Activated CD4-positive, CD25-positive, alpha-beta regulatory T cell treated with anti-CD3 and anti-CD28 coated beads, Interleukin-2, amount 50 U/mL, for 24 hours (primary cell): ENCODE data around the gene AUTS2.

Source experiments
- ATAC-seq, 2 donors: fragments of 150-1000 bp; cut with Tn5 transposase; one replicate each; pipeline ENCODE4 v1.10.0; 2021; ENCODE audit warnings: mild to moderate bottlenecking in 1 of 2, moderate library complexity in 1 of 2

The AUTS2 gene

GRCh38 chr7:70285854-70286253, 687.6 kb downstream of the AUTS2 start:
- ATAC-seq: no peak

GRCh38 chr7:70288781-70289456, 690.6 kb downstream of the AUTS2 start:
- ATAC-seq: no peak

- no peak for ATAC-seq
Observed at GRCh38 chr7:70292716-70293115, 694.4 kb downstream of the AUTS2 start.

DNA sequence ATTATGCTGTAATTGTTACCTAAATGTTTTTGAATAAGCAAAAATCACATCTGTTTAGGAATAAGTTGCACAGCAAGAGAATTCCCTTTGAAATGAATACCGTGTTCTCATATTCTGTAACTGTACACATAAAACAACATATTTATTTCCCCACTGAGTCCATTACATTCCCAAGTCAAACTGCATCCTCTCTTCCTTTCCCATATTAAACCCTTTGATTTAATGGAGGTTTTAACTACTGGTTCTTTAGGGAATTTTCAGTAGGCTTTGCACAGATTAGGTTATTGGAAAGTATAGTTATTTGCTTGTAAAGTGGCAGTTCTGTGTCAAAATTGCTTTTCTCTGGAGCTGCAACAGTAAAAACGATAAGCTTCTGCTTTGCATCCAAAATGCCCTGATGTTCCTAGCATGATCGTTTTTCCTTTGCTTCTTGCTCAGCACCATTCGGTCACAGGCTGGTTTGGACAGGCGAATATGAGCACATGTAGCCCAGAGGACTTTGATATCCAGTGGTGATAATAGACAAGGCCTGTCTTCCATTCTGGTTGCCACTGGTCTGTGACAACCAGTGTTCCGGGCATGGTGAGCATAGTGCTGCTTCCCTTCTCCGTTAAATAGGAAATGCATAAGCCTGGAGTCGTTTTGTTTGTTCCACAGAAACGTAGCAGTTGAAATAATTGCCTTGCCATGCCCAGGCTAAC, 696.1 kb downstream of the AUTS2 start:
- ATAC-seq: no peak

GRCh38 chr7:70298780-70299471, 700.7 kb downstream of the AUTS2 start:
- no peak for ATAC-seq

DNA sequence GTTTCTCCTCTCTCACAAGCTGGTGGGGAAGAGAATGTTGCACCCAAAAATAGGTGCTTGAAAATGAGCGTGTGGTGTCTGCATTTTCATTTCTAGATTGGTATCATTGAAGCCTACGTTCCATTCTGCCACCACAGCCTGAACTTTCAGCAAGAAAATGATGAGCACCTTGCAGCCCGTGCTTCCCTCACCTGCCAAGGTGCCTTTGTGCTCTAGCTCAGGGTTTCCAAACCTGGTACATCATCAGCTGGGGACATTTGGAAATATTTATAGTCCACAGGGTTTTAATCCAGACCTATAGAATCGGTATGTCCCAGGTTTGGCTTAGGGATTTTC, 701.2 kb downstream of the AUTS2 start:
- ATAC-seq: no peak

GRCh38 chr7:70301673-70302185, 703.5 kb downstream of the AUTS2 start:
- no peak for ATAC-seq

GRCh38 chr7:70303309-70303708, 705.0 kb downstream of the AUTS2 start:
- no peak for ATAC-seq

- no peak for ATAC-seq
Observed at GRCh38 chr7:70303780-70304179, 705.5 kb downstream of the AUTS2 start.

DNA sequence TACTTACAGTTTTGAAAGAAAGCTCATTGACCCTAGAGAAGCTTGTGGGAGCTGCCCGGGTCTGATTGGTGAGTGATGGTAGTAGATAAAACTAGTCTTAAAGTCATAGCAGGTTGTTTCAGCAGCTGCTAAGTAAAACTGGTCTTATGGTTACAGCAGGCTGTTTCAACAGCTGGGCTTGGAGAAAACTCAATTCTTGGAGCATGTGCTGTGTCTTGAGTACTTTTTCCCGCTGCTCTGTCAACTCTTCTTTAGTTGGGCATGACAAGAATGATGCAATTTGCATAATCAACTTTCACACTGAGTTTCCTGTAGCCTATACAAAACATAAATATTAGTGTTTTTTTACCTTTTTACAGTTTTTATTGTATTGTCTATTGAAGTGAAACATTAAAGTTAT, 707.9 kb downstream of the AUTS2 start:
- ATAC-seq: no peak

GRCh38 chr7:70307544-70308106, 709.4 kb downstream of the AUTS2 start:
- no peak for ATAC-seq

- ATAC-seq: no peak
Observed at GRCh38 chr7:70312336-70312735, 714.1 kb downstream of the AUTS2 start.

DNA sequence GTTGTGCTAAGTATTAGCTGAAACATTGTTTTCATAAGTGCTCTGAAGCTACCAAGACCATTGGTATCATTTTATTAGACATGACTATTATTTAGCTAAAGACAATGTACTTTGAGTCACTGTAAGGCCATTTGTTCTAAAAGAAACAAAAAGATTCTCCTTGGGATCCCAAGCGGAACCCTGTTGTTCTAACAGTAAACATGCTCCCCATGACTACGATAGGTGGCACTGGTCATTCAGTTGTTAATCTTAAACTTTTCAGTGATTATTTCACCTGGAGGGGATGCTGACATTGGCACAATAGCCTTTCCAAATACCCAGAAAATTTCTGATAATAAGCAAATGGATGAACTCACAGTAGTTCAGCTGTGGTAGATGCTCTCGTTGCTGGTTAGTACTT, 715.0 kb downstream of the AUTS2 start:
- ATAC-seq: no peak

- no peak for ATAC-seq
Observed at GRCh38 chr7:70313687-70314086, 715.4 kb downstream of the AUTS2 start.

- no peak for ATAC-seq
Observed at GRCh38 chr7:70314221-70314620, 715.9 kb downstream of the AUTS2 start.

- ATAC-seq: no peak
Observed at GRCh38 chr7:70316745-70317144, 718.5 kb downstream of the AUTS2 start.

DNA sequence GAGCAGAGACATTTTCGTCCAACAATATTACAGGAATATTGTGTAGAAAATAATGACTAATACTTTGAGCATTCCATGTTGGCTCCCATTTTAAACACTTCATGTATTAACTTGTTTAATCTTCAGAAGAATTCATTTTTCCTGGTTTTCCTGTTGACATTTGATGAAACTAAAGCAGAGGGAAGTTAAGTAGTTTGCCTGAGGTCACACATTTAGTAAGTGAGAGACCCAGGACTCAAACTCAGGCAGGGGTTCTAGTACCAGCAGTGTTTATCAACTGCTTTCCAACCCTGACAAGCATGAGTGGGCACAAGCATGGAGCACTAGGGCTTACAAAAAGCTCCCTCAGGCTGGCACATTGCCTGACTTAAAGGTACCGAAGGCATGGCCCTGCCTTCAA, 719.1 kb downstream of the AUTS2 start:
- no peak for ATAC-seq

DNA sequence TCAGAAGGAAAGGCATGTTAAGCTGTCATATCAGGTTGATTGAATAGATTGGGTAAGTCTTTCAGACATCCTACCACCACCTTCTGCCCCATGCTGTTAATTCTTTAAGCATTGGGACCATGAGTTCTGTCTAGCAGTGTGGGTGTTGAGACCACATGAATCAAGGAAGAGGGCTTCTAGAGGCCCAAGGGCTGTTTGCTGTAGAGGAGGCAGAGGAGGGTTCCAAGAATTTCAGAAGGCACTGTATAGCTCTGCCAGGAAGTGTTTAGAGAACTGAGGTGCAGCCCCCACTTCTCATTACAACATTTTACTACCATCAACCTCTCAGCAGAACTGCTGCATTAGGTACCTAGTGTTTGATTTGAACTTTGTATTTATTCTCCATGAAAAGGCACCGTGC, 720.2 kb downstream of the AUTS2 start:
- no peak for ATAC-seq

DNA sequence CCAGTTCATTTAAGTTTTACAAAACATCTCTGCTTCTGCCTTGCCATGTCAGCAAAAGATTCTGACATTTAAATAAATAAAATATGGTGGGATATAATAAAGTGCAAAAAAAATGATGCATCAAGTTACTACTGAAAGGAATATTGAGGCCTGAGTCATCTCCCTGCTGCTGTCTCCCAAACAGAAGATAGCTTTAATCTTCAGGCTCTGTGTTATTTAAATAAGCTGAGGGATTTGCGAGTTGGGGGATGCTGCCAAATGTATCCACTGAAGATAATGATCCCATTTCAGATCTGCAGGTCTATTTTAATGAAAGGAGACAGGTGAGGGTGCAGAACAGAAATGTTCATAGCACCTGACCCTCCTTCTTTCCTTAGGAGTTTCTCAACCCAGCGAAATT, 720.8 kb downstream of the AUTS2 start:
- no peak for ATAC-seq

- ATAC-seq: no peak
Observed at GRCh38 chr7:70321016-70321590, 722.8 kb downstream of the AUTS2 start.

- ATAC-seq: no peak
Observed at GRCh38 chr7:70322856-70323255, 724.6 kb downstream of the AUTS2 start.

GRCh38 chr7:70325509-70326101, 727.3 kb downstream of the AUTS2 start:
- no peak for ATAC-seq

DNA sequence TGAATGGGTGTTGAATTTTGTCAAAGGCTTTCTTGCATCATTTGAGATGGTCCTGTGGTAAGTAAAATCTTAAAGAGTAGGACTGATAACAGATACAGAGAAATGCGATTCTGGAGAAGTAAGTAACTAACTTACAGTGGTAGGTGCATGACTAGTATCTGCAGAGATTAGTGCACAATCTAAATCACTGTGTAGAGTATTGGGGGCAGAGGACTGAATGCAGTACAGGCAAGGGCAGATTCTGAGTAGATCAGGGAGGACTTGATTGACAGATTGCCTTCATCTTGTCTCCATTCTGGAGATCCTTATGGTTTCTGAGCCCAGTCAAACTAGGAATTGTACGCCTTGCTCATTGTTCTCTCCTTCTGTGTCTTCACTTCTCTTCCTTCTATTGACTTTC, 736.0 kb downstream of the AUTS2 start:
- no peak for ATAC-seq
